NCI-H1417 treated with DMSO at 0.1 percent for 48 hours (cell line): ENCODE data around the gene CCDC142.
"Not testable (repeated sequence)": the region's sequence is repeated elsewhere in the genome, so short reads cannot be mapped to it uniquely, and the experiment has no call there.

Experiments used
- DNase-seq: peaks from one replicate; lab custom pipeline; 2025; lab: John Stamatoyannopoulos, UW

CCDC142 gene

GRCh38 chr2:74442483-74443297 lies 40.1 kb downstream of the CCDC142 start:
- not testable (repeated sequence) for DNase-seq

- no peak for DNase-seq
Observed at GRCh38 chr2:74441690-74442482, 40.9 kb downstream of the CCDC142 start, which contains the start of gene RTKN. RTKN (minus strand) TSS chr2:74441937; CDS start chr2:74441816, 121 bp downstream.

- DNase-seq = no peak
Observed at GRCh38 chr2:74441170-74441689, 41.6 kb downstream of the CCDC142 start.

GRCh38 chr2:74440378-74441169 lies 42.2 kb downstream of the CCDC142 start:
- peak; percentile 47 for DNase-seq

GRCh38 chr2:74439803-74440377 lies 42.9 kb downstream of the CCDC142 start:
- DNase-seq = no peak

- no peak for DNase-seq
Observed at GRCh38 chr2:74439373-74439772, 43.4 kb downstream of the CCDC142 start.

GRCh38 chr2:74438248-74438647 lies 44.5 kb downstream of the CCDC142 start:
- DNase-seq = no peak

- no peak for DNase-seq
Observed at GRCh38 chr2:74436848-74437695, 45.7 kb downstream of the CCDC142 start.

GRCh38 chr2:74436111-74436805 lies 46.5 kb downstream of the CCDC142 start:
- no peak for DNase-seq

- DNase-seq = no peak
Observed at GRCh38 chr2:74430502-74430901, 52.3 kb downstream of the CCDC142 start.

GRCh38 chr2:74429487-74430451 lies 53.0 kb downstream of the CCDC142 start:
- DNase-seq = no peak

- no peak for DNase-seq
Observed at GRCh38 chr2:74428675-74429074, 54.1 kb downstream of the CCDC142 start.

GRCh38 chr2:74427551-74427950 lies 55.2 kb downstream of the CCDC142 start:
- DNase-seq = no peak

GRCh38 chr2:74426181-74426758 lies 56.5 kb downstream of the CCDC142 start:
- no peak for DNase-seq

GRCh38 chr2:74425523-74425922 lies 57.3 kb downstream of the CCDC142 start:
- DNase-seq = no peak

- DNase-seq = no peak
Observed at GRCh38 chr2:74424995-74425406, 57.8 kb downstream of the CCDC142 start.

GRCh38 chr2:74424139-74424992 lies 58.4 kb downstream of the CCDC142 start:
- DNase-seq = no peak
